ENCODE data around the gene TNS4. TPM values are rescaled to one million over a fixed set of nuclear protein-coding genes. Genes with fewer than 3 reads are reported as not detected.

The TNS4 gene
- total RNA-seq, 1 donor from 2014 or later: not detected

- no peaks in the 10 kb centered on the region for H3K27me3 ChIP-seq (ENCODE audit: insufficient read depth, low read length)
- no peak overlapping the region for H3K27ac Mint-ChIP-seq (ENCODE audit: unreplicated experiment)
- H3K27me3 Mint-ChIP-seq (ENCODE audit: low read depth, unreplicated experiment): peaks cover 11% of the 10 kb centered on the region
- H3K4me3 Mint-ChIP-seq (ENCODE audit: unreplicated experiment): no peak overlapping the region
- H3K79me2 ChIP-seq (ENCODE audit: insufficient read depth, low read length): no peaks in the 10 kb centered on the region
- H3K4me3 ChIP-seq (ENCODE audit: insufficient read depth, low read depth, low read length): no peak overlapping the region
- no peaks in the 10 kb centered on the region for H3K9me3 Mint-ChIP-seq (ENCODE audit: unreplicated experiment)
- H3K9me3 ChIP-seq (ENCODE audit: insufficient read depth, low read depth, low read length): no peaks in the 10 kb centered on the region
- H2AFZ ChIP-seq (ENCODE audit: low read depth, low read length): no peak overlapping the region
- peaks cover 21% of the 10 kb centered on the region for H3K4me1 ChIP-seq (ENCODE audit: insufficient read depth, low read length)
- H3K27ac ChIP-seq (ENCODE audit: low read depth, low read length): no peak overlapping the region
- peaks cover 18% of the 10 kb centered on the region for H3K36me3 Mint-ChIP-seq (ENCODE audit: low read depth, unreplicated experiment)
- no peak overlapping the region for H3K4me2 ChIP-seq (ENCODE audit: low read length)
- peaks cover 20% of the 10 kb centered on the region for H3K4me1 Mint-ChIP-seq (ENCODE audit: low read depth, unreplicated experiment)
- no peak for TF ChIP-seq CTCF (IDR thresholded peaks at IDR 0.05; ENCODE audit: insufficient read depth, low read depth, low read length)
- TF ChIP-seq EZH2 (IDR thresholded peaks at IDR 0.05; ENCODE audit: insufficient read depth, low read length): no peak
- peaks cover 12% of the 10 kb centered on the region for H3K36me3 ChIP-seq (ENCODE audit: insufficient read depth, low read length)
- DNase-seq (ENCODE audit: low read depth): no peak
- FAIRE-seq: no peak
- H3K9ac ChIP-seq (ENCODE audit: low read length): no peak overlapping the region
- H4K20me1 ChIP-seq (ENCODE audit: insufficient read depth, low read length): no peaks in the 10 kb centered on the region
These were observed 40.3 kb downstream of the TNS4 start for GRCh38 chr17:40460968-40461731.

GRCh38 chr17:40460604-40460967 lies 40.8 kb downstream of the TNS4 start:
- no peak overlapping the region for H3K9ac ChIP-seq (ENCODE audit: low read length)
- FAIRE-seq (no peak), DNase-seq (ENCODE audit: low read depth) (no peak)
- peaks cover 16% of the 10 kb centered on the region for H3K36me3 ChIP-seq (ENCODE audit: insufficient read depth, low read length)
- peaks cover 21% of the 10 kb centered on the region for H3K4me1 ChIP-seq (ENCODE audit: insufficient read depth, low read length)
- Mint-ChIP-seq H3K27ac (ENCODE audit: unreplicated experiment) (no peak overlapping the region), H3K4me1 (ENCODE audit: low read depth, unreplicated experiment) (peaks cover 20% of the 10 kb centered on the region), H3K4me3 (ENCODE audit: unreplicated experiment) (no peak overlapping the region), H3K36me3 (ENCODE audit: low read depth, unreplicated experiment) (peaks cover 22% of the 10 kb centered on the region), H3K9me3 (ENCODE audit: unreplicated experiment) (no peaks in the 10 kb centered on the region), H3K27me3 (ENCODE audit: low read depth, unreplicated experiment) (peaks cover 7% of the 10 kb centered on the region)
- H3K27me3 ChIP-seq (ENCODE audit: insufficient read depth, low read length): no peaks in the 10 kb centered on the region
- no peak overlapping the region for H2AFZ ChIP-seq (ENCODE audit: low read depth, low read length)
- no peak for TF ChIP-seq EZH2 (IDR thresholded peaks at IDR 0.05; ENCODE audit: insufficient read depth, low read length)
- no peak for TF ChIP-seq CTCF (IDR thresholded peaks at IDR 0.05; ENCODE audit: insufficient read depth, low read depth, low read length)
- no peak overlapping the region for H3K4me3 ChIP-seq (ENCODE audit: insufficient read depth, low read depth, low read length)
- no peaks in the 10 kb centered on the region for H4K20me1 ChIP-seq (ENCODE audit: insufficient read depth, low read length)
- H3K9me3 ChIP-seq (ENCODE audit: insufficient read depth, low read depth, low read length): no peaks in the 10 kb centered on the region
- H3K79me2 ChIP-seq (ENCODE audit: insufficient read depth, low read length): no peaks in the 10 kb centered on the region
- H3K27ac ChIP-seq (ENCODE audit: low read depth, low read length): no peak overlapping the region
- H3K4me2 ChIP-seq (ENCODE audit: low read length): no peak overlapping the region

Data from astrocyte (in vitro differentiated cells and primary cell).